CD8-positive, alpha-beta memory T cell (primary cell): ENCODE measurements around the gene DLL1. TPM values are rescaled to one million over a fixed set of nuclear protein-coding genes. Genes with fewer than 3 reads are reported as not detected.

Experiments
- CTCF ChIA-PET: fragments of 350-600 bp; sonication (Branson Sonifier 250); formaldehyde crosslinking; loops from one replicate; lab custom pipeline; 2021; ENCODE audit warnings: antibody characterized with exemption; lab: Charles Lee
- POLR2A ChIA-PET: fragments of 350-600 bp; sonication (Branson Sonifier 250); formaldehyde crosslinking; loops from one replicate; lab custom pipeline; 2021; ENCODE audit warnings: antibody characterized with exemption; lab: Charles Lee
- DNase-seq, 5 donors: peaks; one replicate each; pipeline versions ENCODE4 v3.0.0 to v3.0.0-alpha.2; 2020 to 2022; ENCODE audit warnings: mixed read lengths in 1 of 5
- H3K27ac ChIP-seq: one replicate; pipeline ENCODE4 v1.7.0; 2013; ENCODE audit warnings: low read depth, mild to moderate bottlenecking, low read length, moderate library complexity
- H3K27me3 ChIP-seq: 2 replicates; pipeline ENCODE4 v1.7.0; 2013; ENCODE audit warnings: low read length, mild to moderate bottlenecking; ENCODE audit not compliant: insufficient read depth, poor library complexity, severe bottlenecking
- H3K36me3 ChIP-seq: 2 replicates; pipeline ENCODE4 v1.7.0; 2013; ENCODE audit warnings: mild to moderate bottlenecking, low read length, moderate library complexity; ENCODE audit not compliant: insufficient read depth
- H3K4me1 ChIP-seq: 2 replicates; pipeline ENCODE4 v1.7.0; 2013; ENCODE audit warnings: mild to moderate bottlenecking, low read length, moderate library complexity; ENCODE audit not compliant: insufficient read depth
- H3K4me3 ChIP-seq: 2 replicates; pipeline ENCODE4 v1.7.0; 2013; ENCODE audit warnings: mild to moderate bottlenecking, low read length
- H3K9me3 ChIP-seq: 2 replicates; pipeline ENCODE4 v1.7.0; 2013; ENCODE audit warnings: mild to moderate bottlenecking, low read length
- H3K27ac Mint-ChIP-seq, 8 donors: one replicate each; pipeline ENCODE4 v1.8.0; 2020 to 2021; ENCODE audit warnings: mixed read lengths in 8 of 8, mild to moderate bottlenecking in 6 of 8, inconsistent platforms in 3 of 8, moderate library complexity in 3 of 8
- H3K27me3 Mint-ChIP-seq, 2 donors: one replicate each; pipeline ENCODE4 v1.8.0; 2020 to 2021; ENCODE audit warnings: mixed read lengths in 2 of 2, mild to moderate bottlenecking in 1 of 2, moderate library complexity in 1 of 2
- H3K36me3 Mint-ChIP-seq, 3 donors: one replicate each; pipeline ENCODE4 v1.8.0; 2020 to 2021; ENCODE audit warnings: mixed read lengths in 3 of 3, inconsistent platforms in 1 of 3, mild to moderate bottlenecking in 1 of 3
- H3K4me1 Mint-ChIP-seq, 3 donors: one replicate each; pipeline ENCODE4 v1.8.0; 2020 to 2021; ENCODE audit warnings: mixed read lengths in 3 of 3, inconsistent platforms in 1 of 3, mild to moderate bottlenecking in 1 of 3
- H3K4me3 Mint-ChIP-seq, 7 donors: one replicate each; pipeline ENCODE4 v1.8.0; 2020 to 2021; ENCODE audit warnings: mixed read lengths in 7 of 7, mild to moderate bottlenecking in 6 of 7, moderate library complexity in 4 of 7, inconsistent platforms in 2 of 7
- H3K9me3 Mint-ChIP-seq, 5 donors: one replicate each; pipeline ENCODE4 v1.8.0; 2020 to 2022; ENCODE audit warnings: mixed read lengths in 5 of 5, mild to moderate bottlenecking in 3 of 5, moderate library complexity in 2 of 5, inconsistent platforms in 1 of 5
- polyA plus RNA-seq: library from polyadenylated mRNA; unstranded; fragments of 300-500 nt; fragmentation: Illumina TruSeq; gene quantifications from one replicate; pipeline ENCODE4 v1.2.3, GENCODE V29; 2021
- total RNA-seq, 2 experiments: library from RNA; stranded (reverse); gene quantifications; one replicate each; pipeline ENCODE4 v1.2.3, GENCODE V29; 2021

Gene DLL1
- total and polyA plus RNA-seq, 3 experiments from 2014 or later = 0.49 to 0.86 (median 0.79) TPM

- Mint-ChIP-seq H3K36me3 (no peaks in the 10 kb centered on the region), H3K27me3 (peaks cover 3% of the 10 kb centered on the region in 2 donors), H3K27ac (no peak overlapping the region), H3K9me3 (no peaks in the 10 kb centered on the region), H3K4me1 (no peaks in the 10 kb centered on the region), H3K4me3 (peak overlapping the region in 1 of 7 donors; percentile 9)
- POLR2A ChIA-PET = no interaction called here
- CTCF ChIA-PET = no interaction called here
- Histone ChIP-seq H3K9me3 (no peaks in the 10 kb centered on the region), H3K27ac (no peak overlapping the region), H3K36me3 (no peaks in the 10 kb centered on the region), H3K27me3 (peaks cover 8% of the 10 kb centered on the region), H3K4me1 (no peaks in the 10 kb centered on the region), H3K4me3 (no peak overlapping the region)
- DNase-seq = peak in 1 of 5 donors; percentile 34
These were observed 57.3 kb downstream of the DLL1 start for GRCh38 chr6:170233286-170234205.

Other genes with a start within 250 kb of the DLL1 start
- 10 to 100 TPM; 19.1 to 20.9 TPM for gene FAM120B, start 15.7 kb upstream of the DLL1 start, total RNA-seq
- gene FAM120B, start 15.7 kb upstream of the DLL1 start, polyA plus RNA-seq = 29.8 TPM